ENCODE data around the gene TRIM2. TPM values are rescaled to one million over a fixed set of nuclear protein-coding genes. Genes with fewer than 3 reads are reported as not detected.
A peak's percentile ranks its signal among the peaks of the same experiment; 100 is the strongest.
"Not testable (repeated sequence)": the region's sequence is repeated elsewhere in the genome, so short reads cannot be mapped to it uniquely, and the experiment has no call there.

The TRIM2 gene
- total and polyA plus RNA-seq, 12 donors = 6.2 to 130 (median 47.8) TPM

- WGBS, 4 donors = 54 to 74% (median 67%) methylated on average over 11 of the region's 11 CpGs
- no peaks in the 10 kb centered on the region for H3K36me3 ChIP-seq (replicated peaks in 1 of 2)
- H3K4me1 ChIP-seq (replicated peaks in 1 of 2) = no peaks in the 10 kb centered on the region
- TF ChIP-seq CTCF (IDR thresholded peaks at IDR 0.05) (no peak), POLR2A (IDR thresholded peaks at IDR 0.05) (no peak)
- no peak overlapping the region for H3K27ac ChIP-seq
- no peak overlapping the region for H3K4me3 ChIP-seq
- DNase-seq = peak in 2 of 7 donors; percentile 14 to 42
- intact Hi-C loops (cut with DNase I) = no loop called here
- H3K9me3 ChIP-seq (replicated peaks in 1 of 3) = no peaks in the 10 kb centered on the region
- H3K27me3 ChIP-seq = no peaks in the 10 kb centered on the region
Measured at GRCh38 chr4:153189016-153189801, 15.0 kb upstream of the TRIM2 start.

DNA sequence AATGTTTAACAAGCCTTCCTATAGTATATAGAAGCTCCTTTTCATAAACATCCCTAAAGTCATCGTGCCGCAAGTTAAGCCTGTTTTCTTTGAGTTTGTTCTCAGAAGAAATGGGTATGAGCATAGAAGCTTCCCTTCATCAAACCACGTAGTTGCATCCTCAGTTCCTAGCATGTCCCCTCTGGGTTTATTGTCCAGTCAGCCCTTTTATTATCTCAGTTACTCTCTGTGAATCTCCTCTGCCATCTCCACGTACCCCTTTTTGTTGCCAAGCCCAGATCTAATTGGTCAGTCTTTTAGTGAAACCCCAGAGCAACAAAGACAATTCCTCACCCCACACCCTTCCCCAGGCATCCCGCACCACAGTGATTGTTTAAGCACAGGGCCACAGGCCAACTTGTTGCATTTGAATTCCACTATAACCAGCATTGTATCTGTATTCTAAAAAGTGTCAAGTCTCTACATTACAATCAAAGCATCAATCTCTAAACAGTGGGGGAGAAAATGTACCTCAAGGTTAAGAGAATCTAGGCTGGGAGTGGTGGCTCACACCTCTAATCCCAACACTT lies 12.4 kb upstream of the TRIM2 start:
- Histone ChIP-seq H3K36me3 (replicated peaks in 1 of 2) (no peaks in the 10 kb centered on the region), H3K27me3 (no peaks in the 10 kb centered on the region), H3K9me3 (replicated peaks in 1 of 3) (no peaks in the 10 kb centered on the region), H3K4me1 (replicated peaks in 1 of 2) (no peaks in the 10 kb centered on the region), H3K27ac (no peak overlapping the region), H3K4me3 (no peak overlapping the region)
- TF ChIP-seq CTCF (IDR thresholded peaks at IDR 0.05) (no peak), POLR2A (IDR thresholded peaks at IDR 0.05) (no peak)
- WGBS, 4 donors = 79 to 89% (median 83%) methylated on average over 5 of the region's 5 CpGs
- no peak for DNase-seq
- intact Hi-C loops (cut with DNase I) = no loop called here

- Histone ChIP-seq H3K36me3 (replicated peaks in 1 of 2) (no peaks in the 10 kb centered on the region), H3K27me3 (no peaks in the 10 kb centered on the region), H3K9me3 (replicated peaks in 1 of 3) (no peaks in the 10 kb centered on the region), H3K27ac (no peak overlapping the region), H3K4me3 (no peak overlapping the region), H3K4me1 (replicated peaks in 1 of 2) (no peaks in the 10 kb centered on the region)
- no peak for DNase-seq
- TF ChIP-seq CTCF (IDR thresholded peaks at IDR 0.05) (no peak), POLR2A (IDR thresholded peaks at IDR 0.05) (no peak)
- intact Hi-C loops (cut with DNase I) = no loop called here
- 85 to 89% (median 88%) methylated on average over 4 to 5 of the region's 5 CpGs for WGBS, 4 donors
Measured at GRCh38 chr4:153197301-153197700, 6.9 kb upstream of the TRIM2 start.

DNA sequence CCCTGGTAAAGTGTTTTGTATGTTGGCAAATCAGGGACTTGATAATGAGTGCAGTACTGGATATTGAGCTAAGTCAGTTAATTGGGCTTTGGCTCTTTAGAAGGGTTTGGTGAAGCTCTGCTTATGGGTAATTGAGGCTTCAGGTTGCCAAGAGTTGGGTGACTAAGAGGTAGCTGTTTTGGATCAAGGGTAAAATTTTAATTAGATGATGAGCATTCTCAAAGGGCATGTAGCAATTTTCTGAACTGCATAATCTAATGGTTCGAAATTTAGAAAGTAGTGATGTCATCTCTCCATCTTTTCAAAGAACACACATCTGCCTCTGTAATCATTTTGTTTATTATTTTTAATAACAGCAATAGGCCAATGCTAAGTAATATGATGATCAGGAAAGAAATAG lies 5.5 kb upstream of the TRIM2 start:
- no peaks in the 10 kb centered on the region for H3K36me3 ChIP-seq (replicated peaks in 1 of 2)
- TF ChIP-seq POLR2A (IDR thresholded peaks at IDR 0.05) = no peak
- no peak for TF ChIP-seq CTCF (IDR thresholded peaks at IDR 0.05)
- DNase-seq = no peak
- WGBS, 4 donors = 77 to 90% (median 87%) methylated on average over 1 of the region's 1 CpG
- H3K9me3 ChIP-seq (replicated peaks in 1 of 3) = no peaks in the 10 kb centered on the region
- no peaks in the 10 kb centered on the region for H3K4me1 ChIP-seq (replicated peaks in 1 of 2)
- no peaks in the 10 kb centered on the region for H3K27me3 ChIP-seq
- H3K4me3 ChIP-seq = no peak overlapping the region
- intact Hi-C loops (cut with DNase I) = no loop called here
- H3K27ac ChIP-seq = no peak overlapping the region

GRCh38 chr4:153203746-153204145 lies 497 bp upstream of the TRIM2 start:
- H3K36me3 ChIP-seq (replicated peaks in 1 of 2); intact Hi-C loops (cut with DNase I): not testable (repeated sequence)
- 66 to 78% (median 76%) methylated on average over 5 of the region's 5 CpGs for WGBS, 4 donors

More at GRCh38 chr4:153203746-153204145, 497 bp upstream of the TRIM2 start:
- not testable (repeated sequence) for H3K4me1 ChIP-seq (replicated peaks in 1 of 2); H3K27ac ChIP-seq; H3K27me3 ChIP-seq; H3K9me3 ChIP-seq (replicated peaks in 1 of 3); DNase-seq
- peak overlapping the region in 1 of 4 donors; percentile 25 for H3K4me3 ChIP-seq

All from adrenal gland (tissue), 12 donors.